Ovary (tissue), 3 donors: ENCODE data around the gene SERP2.

Experiments used
- POLR2A ChIP-seq: fragments of 450-650 bp; IDR thresholded peaks from one replicate; pipeline ENCODE4 v1.6.1; 2017; ENCODE audit warnings: antibody characterized with exemption, mild to moderate bottlenecking, moderate library complexity
- TF ChIP-seq, protein P1 (sequence below), 3 donors: fragments of 450-650 bp in 2 of 3; fragments of 200-600 bp in 1 of 3; IDR thresholded peaks; one replicate each; pipeline versions ENCODE4 v1.5.1 to v1.8.0; 2016 to 2022; ENCODE audit warnings: antibody characterized with exemption in 3 of 3, mild to moderate bottlenecking in 1 of 3
- donor health status: DM: no; HTN: no; CAD: no.

DNA sequence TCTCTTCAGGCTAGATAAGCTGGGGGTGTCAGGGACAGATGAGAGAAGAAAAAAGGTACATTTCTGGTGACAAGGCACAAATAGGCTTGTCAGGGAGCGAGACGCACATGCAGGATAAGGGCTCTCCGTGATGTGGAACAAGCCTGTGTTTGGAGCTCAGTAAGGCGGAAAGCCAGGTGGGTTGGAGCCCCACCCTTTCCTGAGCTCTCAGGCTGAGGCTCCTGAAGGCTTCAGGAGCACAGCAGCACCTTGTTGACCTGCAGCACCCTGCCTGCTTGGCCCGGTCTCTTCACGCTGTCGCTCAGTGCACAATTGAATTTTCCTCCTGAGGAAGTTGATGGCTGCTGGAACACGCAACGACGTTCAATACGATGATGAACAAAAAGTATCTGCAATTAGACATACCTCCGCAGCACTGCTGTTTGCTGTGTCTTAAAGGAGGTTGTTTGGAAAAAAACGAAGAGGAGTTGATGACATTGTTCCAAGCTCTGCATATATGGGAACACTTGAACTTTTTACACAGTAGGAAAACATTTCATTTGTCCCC lies 29.3 kb downstream of the SERP2 start:
- no peak for TF ChIP-seq POLR2A
- TF ChIP-seq, protein P1, sequence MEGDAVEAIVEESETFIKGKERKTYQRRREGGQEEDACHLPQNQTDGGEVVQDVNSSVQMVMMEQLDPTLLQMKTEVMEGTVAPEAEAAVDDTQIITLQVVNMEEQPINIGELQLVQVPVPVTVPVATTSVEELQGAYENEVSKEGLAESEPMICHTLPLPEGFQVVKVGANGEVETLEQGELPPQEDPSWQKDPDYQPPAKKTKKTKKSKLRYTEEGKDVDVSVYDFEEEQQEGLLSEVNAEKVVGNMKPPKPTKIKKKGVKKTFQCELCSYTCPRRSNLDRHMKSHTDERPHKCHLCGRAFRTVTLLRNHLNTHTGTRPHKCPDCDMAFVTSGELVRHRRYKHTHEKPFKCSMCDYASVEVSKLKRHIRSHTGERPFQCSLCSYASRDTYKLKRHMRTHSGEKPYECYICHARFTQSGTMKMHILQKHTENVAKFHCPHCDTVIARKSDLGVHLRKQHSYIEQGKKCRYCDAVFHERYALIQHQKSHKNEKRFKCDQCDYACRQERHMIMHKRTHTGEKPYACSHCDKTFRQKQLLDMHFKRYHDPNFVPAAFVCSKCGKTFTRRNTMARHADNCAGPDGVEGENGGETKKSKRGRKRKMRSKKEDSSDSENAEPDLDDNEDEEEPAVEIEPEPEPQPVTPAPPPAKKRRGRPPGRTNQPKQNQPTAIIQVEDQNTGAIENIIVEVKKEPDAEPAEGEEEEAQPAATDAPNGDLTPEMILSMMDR (IDR thresholded peaks at IDR 0.05): no peak
